Panc1 (cell line): ENCODE data around the gene GPHA2. TPM values are rescaled to one million over a fixed set of nuclear protein-coding genes. Genes with fewer than 3 reads are reported as not detected.

Experiments used
- ATAC-seq: fragments of 200-7000 bp; cut with Tn5 transposase; 2 replicates; pipeline ENCODE4 v1.9.1; 2020; ENCODE audit warnings: mild to moderate bottlenecking, moderate library complexity
- BruUV-seq: library from RNA; stranded (reverse); fragments of 400-500 nt; replicated peaks from 2 replicates; lab custom pipeline; 2021; lab: Mats Ljungman, UMichigan
- CTCF ChIA-PET: fragments of 300-600 bp; sonication (Branson Sonifier 250); formaldehyde crosslinking; loops from one replicate; lab custom pipeline; 2022; ENCODE audit warnings: antibody characterized with exemption; lab: Charles Lee
- POLR2A ChIA-PET: fragments of 300-600 bp; sonication (Branson Sonifier 250); formaldehyde crosslinking; loops from one replicate; lab custom pipeline; 2022; ENCODE audit warnings: antibody characterized with exemption; lab: Charles Lee
- DNase-seq: peaks from one replicate; pipeline ENCODE4 v3.0.0-alpha.2; 2010; ENCODE audit warnings: low read depth, low spot score
- H3K27ac ChIP-seq: 2 replicates; pipeline ENCODE4 v1.5.1; 2011; ENCODE audit warnings: mild to moderate bottlenecking, low read length, inconsistent platforms
- H3K27me3 ChIP-seq: fragments of 200-500 bp; sonication (Bioruptor generic); 2 replicates; pipeline ENCODE4 v1.6.0; 2014; ENCODE audit warnings: low read length, inconsistent platforms; ENCODE audit not compliant: control insufficient read depth, insufficient read depth
- H3K36me3 ChIP-seq: fragments of 200-500 bp; sonication (Bioruptor generic); 2 replicates; pipeline ENCODE4 v1.5.1; 2014; ENCODE audit warnings: inconsistent platforms, mild to moderate bottlenecking, low read length, moderate library complexity; ENCODE audit not compliant: control insufficient read depth, insufficient read depth
- H3K4me1 ChIP-seq: 2 replicates; pipeline ENCODE4 v1.5.1; 2011; ENCODE audit warnings: inconsistent platforms, mild to moderate bottlenecking, low read length, moderate library complexity; ENCODE audit not compliant: control insufficient read depth, insufficient read depth
- H3K4me3 ChIP-seq, 2 experiments: 2 replicates each; pipeline ENCODE4 v1.5.1; 2011 to 2012; ENCODE audit warnings: low read depth in 2 of 2, low read length in 2 of 2, mild to moderate bottlenecking in 2 of 2, inconsistent platforms in 1 of 2, moderate library complexity in 1 of 2
- H3K9me3 ChIP-seq: fragments of 200-500 bp; sonication (Bioruptor generic); 2 replicates; pipeline ENCODE4 v1.5.1; 2014; ENCODE audit warnings: low read depth, mild to moderate bottlenecking, inconsistent platforms, low read length, moderate library complexity; ENCODE audit not compliant: control insufficient read depth, insufficient read depth
- CTCF ChIP-seq: fragments of 450-650 bp; IDR thresholded peaks from 2 replicates; pipeline ENCODE4 v1.5.1; 2017; ENCODE audit warnings: mild to moderate bottlenecking
- POLR2AphosphoS5 ChIP-seq: IDR thresholded peaks from 2 replicates; pipeline ENCODE4 v1.6.1; 2012; ENCODE audit warnings: mild to moderate bottlenecking, low read depth, low read length, moderate library complexity
- SIN3A ChIP-seq: IDR thresholded peaks from 2 replicates; pipeline ENCODE4 v1.6.1; 2012; ENCODE audit warnings: low read depth, mild to moderate bottlenecking, low read length, moderate library complexity, borderline replicate concordance; ENCODE audit not compliant: insufficient read depth
- TCF7L2 ChIP-seq: IDR thresholded peaks from 2 replicates; pipeline ENCODE4 v1.6.1; 2011; ENCODE audit warnings: mild to moderate bottlenecking, low read depth, low read length, inconsistent platforms
- in situ Hi-C: cut with HindIII; loops from 2 replicates; pipeline ENCODE4 v1.10.0; 2016; ENCODE audit warnings: low sequenced_read_pairs, low pct_unique_long_range_greater_than_20kb
- intact Hi-C: fragments of 100-400 bp; cut with micrococcal nuclease; formaldehyde crosslinking; loops from one replicate; pipeline ENCODE4 v1.10.0; 2022; ENCODE audit not compliant: unreplicated experiment
- total RNA-seq: library from RNA; stranded (reverse); gene quantifications from one replicate; pipeline ENCODE4 v1.2.1, GENCODE V29; 2021; ENCODE audit not compliant: unreplicated experiment
- TF ChIP-seq, protein P1 (sequence below), 2 experiments: IDR thresholded peaks; 2 replicates each; pipeline ENCODE4 v1.6.1; 2011 to 2012; ENCODE audit warnings: low read depth in 2 of 2, control low read depth in 1 of 2, low read length in 1 of 2, mild to moderate bottlenecking in 1 of 2, moderate library complexity in 1 of 2; ENCODE audit not compliant: insufficient read depth in 1 of 2

Gene GPHA2
- total RNA-seq, 1 experiment from 2014 or later, result not detected

GRCh38 chr11:64923151-64923661, 12.5 kb downstream of the GPHA2 start:
- Histone ChIP-seq H3K4me1 (peaks cover 9% of the 10 kb centered on the region), H3K27me3 (no peaks in the 10 kb centered on the region), H3K36me3 (no peaks in the 10 kb centered on the region; the same call in 1 of the 2 replicates), H3K9me3 (no peaks in the 10 kb centered on the region), H3K27ac (peak overlapping the region; percentile 83; the same call in 1 of the 2 replicates), H3K4me3 (no peak overlapping the region)
- DNase-seq (no peak), ATAC-seq (no peak)
- intact Hi-C loops, result no loop called here
- ChIA-PET POLR2A (no interaction called here), CTCF (no interaction called here)
- in situ Hi-C loops, result no loop called here
- no TSS peak for BruUV-seq
- no peak for TF ChIP-seq SIN3A
- TF ChIP-seq, protein P1, sequence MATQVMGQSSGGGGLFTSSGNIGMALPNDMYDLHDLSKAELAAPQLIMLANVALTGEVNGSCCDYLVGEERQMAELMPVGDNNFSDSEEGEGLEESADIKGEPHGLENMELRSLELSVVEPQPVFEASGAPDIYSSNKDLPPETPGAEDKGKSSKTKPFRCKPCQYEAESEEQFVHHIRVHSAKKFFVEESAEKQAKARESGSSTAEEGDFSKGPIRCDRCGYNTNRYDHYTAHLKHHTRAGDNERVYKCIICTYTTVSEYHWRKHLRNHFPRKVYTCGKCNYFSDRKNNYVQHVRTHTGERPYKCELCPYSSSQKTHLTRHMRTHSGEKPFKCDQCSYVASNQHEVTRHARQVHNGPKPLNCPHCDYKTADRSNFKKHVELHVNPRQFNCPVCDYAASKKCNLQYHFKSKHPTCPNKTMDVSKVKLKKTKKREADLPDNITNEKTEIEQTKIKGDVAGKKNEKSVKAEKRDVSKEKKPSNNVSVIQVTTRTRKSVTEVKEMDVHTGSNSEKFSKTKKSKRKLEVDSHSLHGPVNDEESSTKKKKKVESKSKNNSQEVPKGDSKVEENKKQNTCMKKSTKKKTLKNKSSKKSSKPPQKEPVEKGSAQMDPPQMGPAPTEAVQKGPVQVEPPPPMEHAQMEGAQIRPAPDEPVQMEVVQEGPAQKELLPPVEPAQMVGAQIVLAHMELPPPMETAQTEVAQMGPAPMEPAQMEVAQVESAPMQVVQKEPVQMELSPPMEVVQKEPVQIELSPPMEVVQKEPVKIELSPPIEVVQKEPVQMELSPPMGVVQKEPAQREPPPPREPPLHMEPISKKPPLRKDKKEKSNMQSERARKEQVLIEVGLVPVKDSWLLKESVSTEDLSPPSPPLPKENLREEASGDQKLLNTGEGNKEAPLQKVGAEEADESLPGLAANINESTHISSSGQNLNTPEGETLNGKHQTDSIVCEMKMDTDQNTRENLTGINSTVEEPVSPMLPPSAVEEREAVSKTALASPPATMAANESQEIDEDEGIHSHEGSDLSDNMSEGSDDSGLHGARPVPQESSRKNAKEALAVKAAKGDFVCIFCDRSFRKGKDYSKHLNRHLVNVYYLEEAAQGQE (IDR thresholded peaks at IDR 0.05; ENCODE audit: insufficient read depth in 1 of 2, low read depth in 2 of 2, low read length in 1 of 2), result no peak
- TF ChIP-seq TCF7L2, result no peak
- TF ChIP-seq POLR2AphosphoS5, result no peak
- no peak for TF ChIP-seq CTCF

- in situ Hi-C loops (no loop called here), intact Hi-C loops (no loop called here)
- DNase-seq, result no peak
- ATAC-seq, result no peak
- Histone ChIP-seq H3K4me3 (no peak overlapping the region), H3K9me3 (no peaks in the 10 kb centered on the region), H3K4me1 (peaks cover 16% of the 10 kb centered on the region), H3K27me3 (no peaks in the 10 kb centered on the region), H3K27ac (no peak overlapping the region), H3K36me3 (no peaks in the 10 kb centered on the region; the same call in 1 of the 2 replicates)
- TF ChIP-seq TCF7L2 (no peak), SIN3A (no peak), POLR2AphosphoS5 (no peak), CTCF (no peak)
- TF ChIP-seq, protein P1 (IDR thresholded peaks at IDR 0.05; ENCODE audit: insufficient read depth in 1 of 2, low read depth in 2 of 2, low read length in 1 of 2), result no peak
- CTCF ChIA-PET, result no interaction called here
- POLR2A ChIA-PET, result no interaction called here
- no TSS peak for BruUV-seq
Observed at GRCh38 chr11:64921384-64921783, 14.3 kb downstream of the GPHA2 start.
